PFSK-1 (cell line): Measurements from ENCODE around the gene GALNS.

ENCODE experiments used
- FOXP2 ChIP-seq: optimal IDR thresholded peaks from 2 replicates; pipeline ENCODE3; 2011; ENCODE audit warnings: borderline replicate concordance, control low read depth, inconsistent platforms; ENCODE audit not compliant: insufficient read depth; ENCODE audit errors: extremely low read length, extremely low read depth
- POLR2AphosphoS5 ChIP-seq: IDR thresholded peaks from 2 replicates; pipeline ENCODE4 v1.6.1; 2012; ENCODE audit warnings: low read depth, mild to moderate bottlenecking, control low read depth, low read length, moderate library complexity
- REST ChIP-seq, 2 experiments: IDR thresholded peaks; 2 replicates each; pipeline versions ENCODE4 v1.6.1 to v1.8.0; 2011 to 2012; ENCODE audit warnings: low read depth in 2 of 2, low read length in 2 of 2, control low read depth in 1 of 2, inconsistent platforms in 1 of 2, mild to moderate bottlenecking in 1 of 2, moderate library complexity in 1 of 2; ENCODE audit not compliant: insufficient read depth in 1 of 2
- SIN3A ChIP-seq: IDR thresholded peaks from 2 replicates; pipeline ENCODE4 v1.6.1; 2012; ENCODE audit warnings: mild to moderate bottlenecking, low read length, moderate library complexity, borderline replicate concordance; ENCODE audit not compliant: insufficient read depth
- TAF1 ChIP-seq: IDR thresholded peaks from 2 replicates; pipeline ENCODE4 v1.6.1; 2012; ENCODE audit warnings: low read length, control low read depth, borderline replicate concordance; ENCODE audit not compliant: insufficient read depth

GALNS gene

GRCh38 chr16:88883946-88884345 lies 27.2 kb upstream of the GALNS start:
- TF ChIP-seq REST (IDR thresholded peaks at IDR 0.05; ENCODE audit: insufficient read depth in 1 of 2, low read depth in 2 of 2, low read length in 2 of 2): no peak
- TF ChIP-seq FOXP2: no peak
- TF ChIP-seq POLR2AphosphoS5: no peak
- no peak for TF ChIP-seq SIN3A
- TF ChIP-seq TAF1: no peak

- no peak for TF ChIP-seq FOXP2
- TF ChIP-seq REST (IDR thresholded peaks at IDR 0.05; ENCODE audit: insufficient read depth in 1 of 2, low read depth in 2 of 2, low read length in 2 of 2): no peak
- TF ChIP-seq SIN3A: no peak
- TF ChIP-seq TAF1: no peak
- TF ChIP-seq POLR2AphosphoS5: no peak
Observed at GRCh38 chr16:88883117-88883895, 26.6 kb upstream of the GALNS start.

GRCh38 chr16:88882358-88883030 lies 25.7 kb upstream of the GALNS start:
- TF ChIP-seq FOXP2: no peak
- TF ChIP-seq POLR2AphosphoS5: no peak
- no peak for TF ChIP-seq REST (IDR thresholded peaks at IDR 0.05; ENCODE audit: insufficient read depth in 1 of 2, low read depth in 2 of 2, low read length in 2 of 2)
- TF ChIP-seq TAF1: no peak
- TF ChIP-seq SIN3A: no peak

- TF ChIP-seq SIN3A: no peak
- no peak for TF ChIP-seq REST (IDR thresholded peaks at IDR 0.05; ENCODE audit: insufficient read depth in 1 of 2, low read depth in 2 of 2, low read length in 2 of 2)
- no peak for TF ChIP-seq FOXP2
- no peak for TF ChIP-seq POLR2AphosphoS5
- TF ChIP-seq TAF1: no peak
Observed at GRCh38 chr16:88881675-88882357, 25.1 kb upstream of the GALNS start.
